ENCODE results near the gene INPP5E. TPM values are rescaled to one million over a fixed set of nuclear protein-coding genes. Genes with fewer than 3 reads are reported as not detected.
A peak's percentile ranks its signal among the peaks of the same experiment; 100 is the strongest.

The INPP5E gene
- total RNA-seq, 2 donors from 2014 or later = 11.9 to 12.5 TPM

- no peak for TF ChIP-seq CTCF (IDR thresholded peaks at IDR 0.05)
- Histone ChIP-seq H3K4me3 (no peak overlapping the region), H3K9me3 (no peaks in the 10 kb centered on the region), H3K27me3 (replicated peaks; ENCODE audit: insufficient read depth) (no peaks in the 10 kb centered on the region), H3K36me3 (peaks cover 35% of the 10 kb centered on the region), H3K4me1 (ENCODE audit: control insufficient read depth in 1 of 2, low read depth in 2 of 2) (peaks cover 19 to 31% of the 10 kb centered on the region in 2 donors), H3K27ac (no peak overlapping the region)
- DNase-seq (ENCODE audit: low spot score) (no peak), ATAC-seq (ENCODE audit: insufficient number of reproducible peaks, low FRiP score, low read depth) (no peak)
Measured at GRCh38 chr9:136441191-136441680, 1.6 kb upstream of the INPP5E start.

- ATAC-seq (ENCODE audit: insufficient number of reproducible peaks, low FRiP score, low read depth) (no peak), DNase-seq (ENCODE audit: low spot score) (no peak)
- Histone ChIP-seq H3K9me3 (no peaks in the 10 kb centered on the region), H3K4me3 (peak overlapping the region; percentile 98), H3K36me3 (peaks cover 32% of the 10 kb centered on the region), H3K4me1 (ENCODE audit: control insufficient read depth in 1 of 2, low read depth in 2 of 2) (peaks cover 19 to 32% of the 10 kb centered on the region in 2 donors), H3K27ac (peak overlapping the region in 1 of 2 donors; percentile 40), H3K27me3 (replicated peaks; ENCODE audit: insufficient read depth) (no peaks in the 10 kb centered on the region)
- no peak for TF ChIP-seq CTCF (IDR thresholded peaks at IDR 0.05)
Measured at GRCh38 chr9:136438548-136439480, 831 bp downstream of the INPP5E start.

- DNase-seq (ENCODE audit: low spot score) = no peak
- ATAC-seq (ENCODE audit: insufficient number of reproducible peaks, low FRiP score, low read depth) = no peak
- Histone ChIP-seq H3K36me3 (peaks cover 29% of the 10 kb centered on the region), H3K27ac (no peak overlapping the region), H3K27me3 (replicated peaks; ENCODE audit: insufficient read depth) (no peaks in the 10 kb centered on the region), H3K9me3 (no peaks in the 10 kb centered on the region), H3K4me1 (ENCODE audit: control insufficient read depth in 1 of 2, low read depth in 2 of 2) (peaks cover 19 to 32% of the 10 kb centered on the region in 2 donors), H3K4me3 (peak overlapping the region; percentile 98)
- TF ChIP-seq CTCF (IDR thresholded peaks at IDR 0.05) = no peak
Measured at GRCh38 chr9:136437839-136438547, 1.7 kb downstream of the INPP5E start.

GRCh38 chr9:136437430-136437829 lies 2.2 kb downstream of the INPP5E start:
- peak overlapping the region; percentile 98 for H3K4me3 ChIP-seq
- TF ChIP-seq CTCF (IDR thresholded peaks at IDR 0.05) = no peak
- H3K9me3 ChIP-seq = no peaks in the 10 kb centered on the region
- H3K4me1 ChIP-seq (ENCODE audit: control insufficient read depth in 1 of 2, low read depth in 2 of 2) = peaks cover 19 to 32% of the 10 kb centered on the region in 2 donors
- ATAC-seq (ENCODE audit: insufficient number of reproducible peaks, low FRiP score, low read depth) (no peak), DNase-seq (ENCODE audit: low spot score) (no peak)
- H3K27me3 ChIP-seq (replicated peaks; ENCODE audit: insufficient read depth) = no peaks in the 10 kb centered on the region
- peaks cover 28% of the 10 kb centered on the region for H3K36me3 ChIP-seq
- no peak overlapping the region for H3K27ac ChIP-seq

GRCh38 chr9:136436055-136436634 lies 3.5 kb downstream of the INPP5E start:
- ATAC-seq (ENCODE audit: insufficient number of reproducible peaks, low FRiP score, low read depth) (no peak), DNase-seq (ENCODE audit: low spot score) (no peak)
- no peak overlapping the region for H3K27ac ChIP-seq

More at GRCh38 chr9:136436055-136436634, 3.5 kb downstream of the INPP5E start:
- no peaks in the 10 kb centered on the region for H3K27me3 ChIP-seq (replicated peaks; ENCODE audit: insufficient read depth)
- peaks cover 19 to 32% of the 10 kb centered on the region in 2 donors for H3K4me1 ChIP-seq (ENCODE audit: control insufficient read depth in 1 of 2, low read depth in 2 of 2)
- no peak overlapping the region for H3K4me3 ChIP-seq
- TF ChIP-seq CTCF (IDR thresholded peaks at IDR 0.05) = no peak
- H3K9me3 ChIP-seq = no peaks in the 10 kb centered on the region
- H3K36me3 ChIP-seq = peaks cover 18% of the 10 kb centered on the region
